Fibroblast of villous mesenchyme (primary cell): ENCODE measurements around the gene TRIM29. TPM values are rescaled to one million over a fixed set of nuclear protein-coding genes. Genes with fewer than 3 reads are reported as not detected.
A peak's percentile ranks its signal among the peaks of the same experiment; 100 is the strongest.

Experiments used
- DNase-seq: peaks from one replicate; pipeline ENCODE4 v3.0.0-alpha.2; 2010; ENCODE audit warnings: low read depth
- H3K4me3 ChIP-seq: 2 replicates; pipeline ENCODE4 v1.5.1; 2011; ENCODE audit warnings: low read depth, mild to moderate bottlenecking, low read length
- CTCF ChIP-seq: IDR thresholded peaks from 2 replicates; pipeline ENCODE4 v1.5.1; 2012; ENCODE audit warnings: low read depth, mild to moderate bottlenecking, low read length; ENCODE audit not compliant: insufficient read depth
- total RNA-seq: library from RNA; depleted of rRNA; stranded (reverse); fragments of >200 nt; gene quantifications from 2 replicates; pipeline ENCODE4 v1.2.3, GENCODE V29; 2012

Gene TRIM29
- total RNA-seq, 1 donor = 0.86 TPM

GRCh38 chr11:120064341-120064740, 73.6 kb downstream of the TRIM29 start:
- TF ChIP-seq CTCF = no peak
- no peak for DNase-seq
- H3K4me3 ChIP-seq = no peak overlapping the region

GRCh38 chr11:120063686-120064340, 74.1 kb downstream of the TRIM29 start:
- no peak for TF ChIP-seq CTCF
- H3K4me3 ChIP-seq = no peak overlapping the region
- DNase-seq = no peak

GRCh38 chr11:120062561-120062930, 75.4 kb downstream of the TRIM29 start:
- DNase-seq = no peak
- H3K4me3 ChIP-seq = no peak overlapping the region
- no peak for TF ChIP-seq CTCF

GRCh38 chr11:120061761-120062560, 76.0 kb downstream of the TRIM29 start:
- peak; percentile 3 for DNase-seq
- no peak overlapping the region for H3K4me3 ChIP-seq
- no peak for TF ChIP-seq CTCF

Other genes with a start within 250 kb of the TRIM29 start
- gene OAF, start 72.9 kb upstream of the TRIM29 start, total RNA-seq = 29.0 and 31.5 TPM in 2 replicates
- under 0.01 TPM in 1 of 2 replicates, not detected in the other for gene POU2F3, start 102.0 kb upstream of the TRIM29 start, total RNA-seq
- 7.4 and 10.8 TPM in 2 replicates for gene TLCD5, start 187.2 kb upstream of the TRIM29 start, total RNA-seq
- gene ARHGEF12, start 198.3 kb upstream of the TRIM29 start, total RNA-seq = 124 and 143 TPM in 2 replicates